Osteocyte (in vitro differentiated cells): ENCODE results near the gene C22orf23. TPM values are rescaled to one million over a fixed set of nuclear protein-coding genes. Genes with fewer than 3 reads are reported as not detected.
A peak's percentile ranks its signal among the peaks of the same experiment; 100 is the strongest.
"Not testable (repeated sequence)": the region's sequence is repeated elsewhere in the genome, so short reads cannot be mapped to it uniquely, and the experiment has no call there.

ENCODE experiments used
- DNase-seq: peaks from one replicate; pipeline ENCODE4 v3.0.0; 2021; ENCODE audit warnings: mixed read lengths; ENCODE audit not compliant: unreplicated experiment; ENCODE audit errors: extremely low spot score
- H3K27ac Mint-ChIP-seq: one replicate; pipeline ENCODE4 v1.8.0; 2021; ENCODE audit warnings: mild to moderate bottlenecking, mixed read lengths; ENCODE audit not compliant: unreplicated experiment
- H3K27me3 Mint-ChIP-seq: one replicate; pipeline ENCODE4 v1.8.0; 2021; ENCODE audit warnings: mixed read lengths; ENCODE audit not compliant: unreplicated experiment
- H3K36me3 Mint-ChIP-seq: one replicate; pipeline ENCODE4 v1.8.0; 2021; ENCODE audit warnings: mixed read lengths; ENCODE audit not compliant: unreplicated experiment
- H3K4me1 Mint-ChIP-seq: one replicate; pipeline ENCODE4 v1.8.0; 2021; ENCODE audit warnings: mixed read lengths; ENCODE audit not compliant: unreplicated experiment
- H3K4me3 Mint-ChIP-seq: one replicate; pipeline ENCODE4 v1.8.0; 2021; ENCODE audit warnings: mild to moderate bottlenecking, moderate library complexity, mixed read lengths; ENCODE audit not compliant: unreplicated experiment
- H3K9me3 Mint-ChIP-seq: one replicate; pipeline ENCODE4 v1.8.0; 2021; ENCODE audit warnings: mixed read lengths; ENCODE audit not compliant: unreplicated experiment
- total RNA-seq: library from RNA; stranded (reverse); gene quantifications from 2 replicates; pipeline ENCODE4 v1.2.1, GENCODE V29; 2021
- TF ChIP-seq, protein P1 (sequence below): fragments of 200-600 bp; sonication (generic); IDR thresholded peaks from 2 replicates; pipeline ENCODE4 v1.5.0; 2021; ENCODE audit warnings: antibody characterized with exemption, mild to moderate bottlenecking, moderate library complexity

Gene C22orf23
- total RNA-seq, 1 donor from 2014 or later, result not detected

DNA sequence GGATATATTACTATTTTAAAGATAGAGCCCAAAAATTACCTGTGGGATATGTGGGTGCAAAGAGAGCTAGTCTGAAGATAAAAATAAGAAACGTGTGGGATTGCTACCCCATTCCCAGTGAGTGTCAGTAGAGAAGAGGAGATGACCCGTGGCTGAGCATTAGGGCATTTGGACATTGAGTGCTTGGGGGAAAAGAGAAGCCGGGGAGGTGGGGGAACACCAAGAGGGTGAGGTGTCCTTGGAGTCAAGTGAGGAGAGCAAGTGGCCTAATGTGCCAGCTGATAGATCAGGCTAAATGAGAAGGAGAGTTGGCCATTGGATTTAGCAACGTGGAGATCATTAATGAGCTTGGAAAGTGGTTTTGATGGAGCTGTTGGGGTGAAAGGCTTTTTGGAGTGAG is 1.3 kb upstream of the C22orf23 start:
- Mint-ChIP-seq H3K27ac (peak overlapping the region; percentile 94), H3K36me3 (peaks cover 27% of the 10 kb centered on the region), H3K4me1 (peaks cover 29% of the 10 kb centered on the region), H3K27me3 (no peaks in the 10 kb centered on the region), H3K9me3 (no peaks in the 10 kb centered on the region), H3K4me3 (peak overlapping the region; percentile 100)
- DNase-seq, result no peak
- TF ChIP-seq, protein P1, sequence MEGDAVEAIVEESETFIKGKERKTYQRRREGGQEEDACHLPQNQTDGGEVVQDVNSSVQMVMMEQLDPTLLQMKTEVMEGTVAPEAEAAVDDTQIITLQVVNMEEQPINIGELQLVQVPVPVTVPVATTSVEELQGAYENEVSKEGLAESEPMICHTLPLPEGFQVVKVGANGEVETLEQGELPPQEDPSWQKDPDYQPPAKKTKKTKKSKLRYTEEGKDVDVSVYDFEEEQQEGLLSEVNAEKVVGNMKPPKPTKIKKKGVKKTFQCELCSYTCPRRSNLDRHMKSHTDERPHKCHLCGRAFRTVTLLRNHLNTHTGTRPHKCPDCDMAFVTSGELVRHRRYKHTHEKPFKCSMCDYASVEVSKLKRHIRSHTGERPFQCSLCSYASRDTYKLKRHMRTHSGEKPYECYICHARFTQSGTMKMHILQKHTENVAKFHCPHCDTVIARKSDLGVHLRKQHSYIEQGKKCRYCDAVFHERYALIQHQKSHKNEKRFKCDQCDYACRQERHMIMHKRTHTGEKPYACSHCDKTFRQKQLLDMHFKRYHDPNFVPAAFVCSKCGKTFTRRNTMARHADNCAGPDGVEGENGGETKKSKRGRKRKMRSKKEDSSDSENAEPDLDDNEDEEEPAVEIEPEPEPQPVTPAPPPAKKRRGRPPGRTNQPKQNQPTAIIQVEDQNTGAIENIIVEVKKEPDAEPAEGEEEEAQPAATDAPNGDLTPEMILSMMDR, result no peak

DNA sequence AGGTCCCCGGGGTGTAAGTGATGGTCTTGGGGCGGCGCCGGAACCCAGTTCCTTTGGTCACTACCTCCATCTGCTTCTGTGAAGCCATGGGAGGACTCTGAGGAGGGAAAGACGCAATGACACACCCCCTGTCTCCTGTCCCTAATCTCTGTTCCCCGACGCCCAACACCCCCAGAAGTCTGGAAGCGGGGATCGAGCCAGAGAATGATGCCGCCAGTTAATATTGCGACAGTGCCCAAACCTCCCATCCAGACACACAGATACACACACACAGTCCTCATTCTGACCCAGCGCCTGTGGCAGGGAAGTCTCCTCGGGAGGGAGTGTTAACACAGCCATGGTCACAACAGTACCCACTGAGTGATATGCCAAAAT is 352 bp downstream of the C22orf23 start:
- Mint-ChIP-seq H3K27me3 (no peaks in the 10 kb centered on the region), H3K4me3 (peak overlapping the region; percentile 100), H3K27ac (peak overlapping the region; percentile 94), H3K4me1 (peaks cover 29% of the 10 kb centered on the region), H3K36me3 (peaks cover 14% of the 10 kb centered on the region), H3K9me3 (no peaks in the 10 kb centered on the region)
- DNase-seq, result no peak
- TF ChIP-seq, protein P1, result no peak

DNA sequence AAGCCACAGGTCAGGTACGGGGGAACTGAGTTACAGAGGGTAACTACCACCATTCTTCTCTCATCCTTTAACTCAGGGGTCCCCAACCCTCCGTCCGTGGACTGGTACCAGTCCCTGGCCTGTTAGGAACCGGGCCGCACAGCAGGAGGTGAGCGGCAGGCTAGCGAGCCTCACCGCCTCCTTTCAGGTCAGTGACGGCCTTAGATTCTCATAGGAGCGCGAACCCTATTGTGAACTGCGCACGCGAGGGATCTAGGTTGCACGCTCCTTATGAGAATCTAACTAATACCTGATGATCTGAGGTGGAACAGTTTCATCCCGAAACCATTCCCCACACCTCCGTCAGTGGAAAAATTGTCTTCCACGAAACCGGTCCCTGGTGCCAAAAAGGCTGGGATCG is 772 bp downstream of the C22orf23 start:
- not testable (repeated sequence) for DNase-seq, H3K27me3 Mint-ChIP-seq, H3K9me3 Mint-ChIP-seq
- Mint-ChIP-seq H3K4me1 (peaks cover 29% of the 10 kb centered on the region), H3K36me3 (peaks cover 11% of the 10 kb centered on the region), H3K4me3 (peak overlapping the region; percentile 100), H3K27ac (peak overlapping the region; percentile 94)

DNA sequence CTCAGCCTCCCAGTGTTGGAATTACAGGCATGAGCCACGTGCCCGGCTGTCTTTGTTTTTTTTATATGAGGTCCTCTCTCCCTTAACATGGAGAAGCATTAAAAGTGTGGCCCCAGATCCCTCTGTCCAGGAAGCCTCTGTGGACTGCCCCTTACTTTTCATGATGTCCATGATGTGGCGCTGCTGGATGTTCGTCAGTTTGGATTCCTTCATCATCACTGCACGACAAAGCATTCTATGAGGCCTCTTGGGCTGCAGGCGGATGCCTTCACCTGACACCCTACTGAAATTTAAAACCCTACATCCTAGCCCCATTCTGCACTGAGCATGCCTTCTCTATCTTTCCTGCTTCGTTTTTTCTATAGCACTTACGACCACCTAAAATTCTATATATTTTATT is 2.1 kb downstream of the C22orf23 start:
- Mint-ChIP-seq H3K4me3 (peak overlapping the region; percentile 11), H3K9me3 (no peaks in the 10 kb centered on the region)

DNA sequence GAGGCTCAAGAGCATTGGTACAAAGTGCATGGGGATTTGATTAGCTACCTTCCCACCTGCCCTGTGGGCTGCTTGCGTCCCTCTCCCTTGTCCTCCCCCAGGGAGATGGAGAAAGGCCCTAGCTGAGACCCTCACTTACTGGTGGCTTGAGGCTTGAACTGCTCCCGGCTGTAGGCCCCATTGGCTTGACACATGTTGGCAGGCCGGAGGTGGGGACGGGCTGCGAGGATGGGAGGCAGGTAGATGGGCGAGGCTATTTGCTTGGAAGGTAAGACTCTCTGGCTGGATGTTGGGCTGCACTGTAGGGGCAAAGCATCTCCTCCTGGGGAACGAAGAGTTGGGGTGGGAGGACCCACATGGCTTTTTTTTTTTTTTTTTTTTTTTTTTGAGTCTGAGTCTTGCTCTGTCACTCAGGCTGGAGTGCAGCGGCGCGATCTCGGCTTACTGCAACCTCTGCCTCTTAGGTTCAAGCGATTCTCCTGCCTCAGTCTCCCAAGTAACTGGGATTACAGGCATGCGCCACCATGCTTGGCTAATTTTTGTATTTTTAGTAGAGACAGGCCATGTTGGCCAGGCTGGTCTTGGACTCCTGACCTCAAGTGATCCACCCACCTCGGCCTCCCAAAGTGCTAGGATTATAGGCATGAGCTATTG is 6.1 kb downstream of the C22orf23 start:
- not testable (repeated sequence) for H3K27ac Mint-ChIP-seq, H3K4me3 Mint-ChIP-seq, H3K27me3 Mint-ChIP-seq, H3K4me1 Mint-ChIP-seq, DNase-seq, H3K9me3 Mint-ChIP-seq, H3K36me3 Mint-ChIP-seq

More for the DNA sequence above, 2.1 kb downstream of the C22orf23 start:
- H3K27me3 Mint-ChIP-seq, result no peaks in the 10 kb centered on the region
- H3K4me1 Mint-ChIP-seq, result peaks cover 29% of the 10 kb centered on the region
- no peak for DNase-seq
- no peaks in the 10 kb centered on the region for H3K36me3 Mint-ChIP-seq
- TF ChIP-seq, protein P1, result no peak
- peak overlapping the region; percentile 28 for H3K27ac Mint-ChIP-seq

DNA sequence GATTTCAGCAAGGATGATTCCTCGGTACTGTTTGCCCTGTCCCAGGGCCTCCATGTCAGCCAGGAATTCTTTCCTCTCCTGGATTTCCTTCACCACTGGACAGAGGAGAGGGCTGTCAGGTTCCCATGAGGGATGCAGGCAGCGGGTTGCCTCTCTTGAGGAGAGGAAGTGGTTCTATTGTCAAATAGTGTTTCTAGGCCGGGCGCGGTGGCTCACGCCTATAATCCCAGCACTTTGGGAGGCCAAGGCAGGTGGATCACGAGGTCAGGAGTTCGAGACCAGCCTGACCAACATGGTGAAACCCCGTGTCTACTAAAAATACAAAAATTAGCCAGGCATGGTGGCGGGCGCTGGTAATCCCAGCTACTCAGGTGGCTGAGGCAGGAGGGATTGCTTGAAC is 9.0 kb downstream of the C22orf23 start:
- H3K27me3 Mint-ChIP-seq, H3K4me3 Mint-ChIP-seq, H3K9me3 Mint-ChIP-seq, H3K27ac Mint-ChIP-seq, DNase-seq, H3K4me1 Mint-ChIP-seq: not testable (repeated sequence)
- peaks cover 10% of the 10 kb centered on the region for H3K36me3 Mint-ChIP-seq
